GM12872 (cell line): ENCODE measurements around the gene RALY.

Experiments
- CTCF ChIP-seq: IDR thresholded peaks from 3 replicates; pipeline ENCODE4 v1.5.1; 2011; ENCODE audit warnings: low read depth, mild to moderate bottlenecking, low read length, moderate library complexity; ENCODE audit not compliant: insufficient read depth

Gene RALY

DNA sequence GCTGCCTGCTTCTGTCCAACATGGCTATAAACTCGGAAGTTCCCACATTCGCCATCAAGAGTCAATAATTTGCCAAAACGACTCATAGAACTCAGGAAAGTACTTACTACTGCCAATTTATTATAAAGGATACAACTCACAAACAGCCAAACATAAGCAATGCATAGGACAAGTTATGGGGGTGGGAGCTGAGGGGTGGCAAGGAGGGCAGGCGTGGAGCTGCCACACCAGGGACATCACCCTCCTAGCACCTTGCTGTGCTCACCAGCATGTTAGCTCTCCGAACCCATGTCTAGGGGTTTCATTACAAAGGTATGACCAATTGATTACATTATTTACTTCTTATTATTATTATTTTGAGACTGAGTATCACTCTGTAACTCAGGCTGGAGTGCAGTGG lies 106.0 kb downstream of the RALY start:
- TF ChIP-seq CTCF: no peak

GRCh38 chr20:34100576-34100975 lies 106.9 kb downstream of the RALY start:
- TF ChIP-seq CTCF: no peak

DNA sequence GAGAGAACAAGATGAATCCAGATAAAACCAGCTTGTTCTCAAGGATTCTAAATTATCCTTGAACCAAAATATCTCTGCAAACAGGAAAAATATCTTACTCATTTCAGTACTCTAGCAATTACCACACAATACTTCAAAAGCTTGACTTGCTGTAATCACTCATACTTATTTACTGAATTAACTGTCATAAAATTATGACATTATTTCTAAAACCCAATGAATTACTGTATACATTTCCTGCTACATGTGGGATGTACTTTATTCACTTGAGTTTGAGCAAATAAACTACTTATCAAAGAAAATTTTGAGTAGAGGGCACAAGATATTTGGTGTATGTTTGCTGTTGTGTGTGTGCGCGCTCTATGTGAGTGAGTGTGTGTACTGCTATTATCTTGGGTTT lies 108.6 kb downstream of the RALY start:
- TF ChIP-seq CTCF: no peak

DNA sequence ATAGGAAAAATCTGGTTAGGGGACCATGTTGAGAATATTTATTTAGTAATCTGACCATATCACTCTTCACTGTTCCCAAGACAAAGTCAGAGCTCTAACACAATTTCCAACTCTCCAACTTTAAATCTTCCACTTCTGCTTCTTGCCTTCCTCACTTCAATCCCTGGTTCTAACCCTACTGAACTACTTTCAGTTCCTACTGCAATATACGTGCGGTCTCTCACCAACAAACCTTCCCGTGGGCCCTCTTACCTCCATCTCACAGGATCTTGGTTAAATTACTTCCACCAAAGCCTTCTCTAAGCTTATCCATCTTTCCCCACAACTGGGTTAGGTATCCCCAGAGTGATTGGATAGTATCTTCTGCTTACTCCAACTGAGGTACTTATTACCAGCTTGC lies 110.3 kb downstream of the RALY start:
- TF ChIP-seq CTCF: no peak

DNA sequence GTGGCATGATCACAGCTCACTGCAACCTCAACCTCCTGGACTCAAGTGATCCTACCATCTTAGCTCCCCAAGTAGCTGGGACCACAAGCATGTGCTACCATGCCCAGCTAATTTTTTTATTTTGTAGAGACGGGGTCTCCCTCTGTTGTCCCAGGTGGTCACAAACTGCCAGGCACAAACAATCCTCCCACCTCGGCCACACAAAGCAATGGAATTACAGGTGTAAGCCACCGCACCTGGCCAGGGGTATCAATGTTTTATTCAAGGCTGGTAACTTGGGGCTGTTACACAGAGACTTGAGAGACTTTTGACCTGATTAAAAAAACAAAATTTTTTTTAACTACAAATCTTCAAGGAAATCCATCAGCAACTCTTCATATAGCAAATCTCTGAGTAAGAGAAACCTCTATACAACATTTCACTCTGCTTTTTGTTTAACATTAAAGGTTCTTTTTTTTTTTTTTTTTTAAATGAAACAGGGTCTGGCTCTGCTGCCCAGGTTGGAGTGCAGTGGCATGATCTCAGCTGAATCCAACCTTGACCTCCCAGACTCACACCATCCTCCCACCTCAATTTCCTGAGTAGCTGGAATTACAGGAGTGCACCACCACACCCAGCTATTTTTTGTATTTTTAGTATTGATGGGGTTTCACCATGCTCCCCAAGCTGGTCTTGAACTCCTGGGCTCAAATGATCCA lies 112.4 kb downstream of the RALY start:
- TF ChIP-seq CTCF: no peak

GRCh38 chr20:34108616-34109174 lies 115.0 kb downstream of the RALY start:
- TF ChIP-seq CTCF: no peak

GRCh38 chr20:34109442-34109841 lies 115.7 kb downstream of the RALY start:
- no peak for TF ChIP-seq CTCF
